GM21717 (cell line): Measurements from ENCODE around the gene NRCAM.
A peak's percentile ranks its signal among the peaks of the same experiment; 100 is the strongest.
"Not testable (repeated sequence)": the region's sequence is repeated elsewhere in the genome, so short reads cannot be mapped to it uniquely, and the experiment has no call there.

Source experiments
- ATAC-seq: cut with Tn5 transposase; IDR thresholded peaks from one replicate; pipeline ENCODE4 v1.9.1; 2021; ENCODE audit warnings: mild to moderate bottlenecking, moderate library complexity; ENCODE audit not compliant: unreplicated experiment

NRCAM gene

GRCh38 chr7:108455998-108456677 is at the start of gene NRCAM:
Gene NRCAM (minus strand): TSS chr7:108456436. CDS start chr7:108240064, 216,372 bp downstream.
- no peak for ATAC-seq

- ATAC-seq = not testable (repeated sequence)
These were observed 48.3 kb upstream of the NRCAM start for GRCh38 chr7:108504576-108504975.

- ATAC-seq = peak; percentile 92
These were observed 47.1 kb upstream of the NRCAM start for GRCh38 chr7:108503112-108504026.

GRCh38 chr7:108499566-108499965 is 43.3 kb upstream of the NRCAM start:
- ATAC-seq = no peak

GRCh38 chr7:108498481-108498880 is 42.2 kb upstream of the NRCAM start:
- ATAC-seq = no peak

GRCh38 chr7:108497082-108497725 is 41.0 kb upstream of the NRCAM start:
- no peak for ATAC-seq

GRCh38 chr7:108492742-108493141 is 36.5 kb upstream of the NRCAM start:
- ATAC-seq = no peak

- ATAC-seq = no peak
These were observed 32.7 kb upstream of the NRCAM start for GRCh38 chr7:108488768-108489538.

- ATAC-seq = no peak
These were observed 31.4 kb upstream of the NRCAM start for GRCh38 chr7:108487646-108488045.

GRCh38 chr7:108486291-108486966 is 30.2 kb upstream of the NRCAM start:
- ATAC-seq = no peak

- no peak for ATAC-seq
These were observed 27.9 kb upstream of the NRCAM start for GRCh38 chr7:108484137-108484536.

GRCh38 chr7:108480311-108480710 is 24.1 kb upstream of the NRCAM start:
- ATAC-seq = no peak

GRCh38 chr7:108479751-108480150 is 23.5 kb upstream of the NRCAM start:
- ATAC-seq = no peak

- ATAC-seq = no peak
These were observed 22.9 kb upstream of the NRCAM start for GRCh38 chr7:108479118-108479517.

GRCh38 chr7:108468246-108468645 is 12.0 kb upstream of the NRCAM start:
- ATAC-seq = no peak

GRCh38 chr7:108467391-108467790 is 11.2 kb upstream of the NRCAM start:
- no peak for ATAC-seq

GRCh38 chr7:108466322-108466721 is 10.1 kb upstream of the NRCAM start:
- not testable (repeated sequence) for ATAC-seq

- ATAC-seq = no peak
These were observed 8.5 kb upstream of the NRCAM start for GRCh38 chr7:108464743-108465142.

- no peak for ATAC-seq
These were observed 7.4 kb upstream of the NRCAM start for GRCh38 chr7:108463613-108464012.

GRCh38 chr7:108461840-108462239 is 5.6 kb upstream of the NRCAM start:
- no peak for ATAC-seq
